ENCODE results near the gene ANXA9.

ANXA9 gene

DNA sequence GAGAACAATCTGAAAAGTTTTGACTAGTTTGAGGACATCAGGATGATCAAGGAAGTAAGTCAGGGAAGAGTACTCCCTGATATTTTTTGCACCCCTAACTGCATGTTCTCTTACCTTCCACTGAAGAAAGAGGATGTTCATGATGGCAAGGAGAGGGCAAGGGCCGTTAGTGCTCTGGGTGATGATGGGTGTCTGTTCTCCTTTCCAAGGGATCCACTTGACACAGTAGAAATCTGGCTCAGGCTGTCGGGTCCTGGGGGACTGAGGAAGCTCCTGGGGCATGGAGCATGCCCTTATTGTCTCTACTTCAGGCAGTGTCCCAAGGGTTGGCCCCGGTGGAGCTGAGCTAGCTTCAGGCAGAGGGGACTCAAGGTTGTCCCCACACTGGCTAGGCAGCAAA lies 20.0 kb downstream of the ANXA9 start:
- no peak for DNase-seq

- DNase-seq, result no peak
These were observed 20.5 kb downstream of the ANXA9 start for GRCh38 chr1:151002611-151003010.

DNA sequence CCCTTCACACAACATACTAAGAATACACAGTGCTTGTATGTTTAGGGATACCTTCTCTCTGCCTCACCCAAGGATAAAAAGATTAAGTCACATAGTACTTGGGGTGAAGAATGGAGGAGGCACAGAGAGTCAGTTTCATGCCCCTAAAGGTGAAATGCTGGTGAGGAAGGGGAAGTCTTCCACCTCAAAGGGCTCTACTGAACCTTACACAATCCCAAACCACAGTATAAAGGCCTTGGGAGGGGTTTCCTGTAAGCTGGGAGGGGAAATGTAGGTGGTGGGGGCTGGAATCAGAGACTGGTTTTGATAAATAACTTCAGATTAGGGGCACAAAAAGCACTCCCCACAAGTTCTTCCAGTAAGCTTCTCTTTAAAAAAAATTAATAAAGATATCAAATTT lies 21.1 kb downstream of the ANXA9 start:
- no peak for DNase-seq

DNA sequence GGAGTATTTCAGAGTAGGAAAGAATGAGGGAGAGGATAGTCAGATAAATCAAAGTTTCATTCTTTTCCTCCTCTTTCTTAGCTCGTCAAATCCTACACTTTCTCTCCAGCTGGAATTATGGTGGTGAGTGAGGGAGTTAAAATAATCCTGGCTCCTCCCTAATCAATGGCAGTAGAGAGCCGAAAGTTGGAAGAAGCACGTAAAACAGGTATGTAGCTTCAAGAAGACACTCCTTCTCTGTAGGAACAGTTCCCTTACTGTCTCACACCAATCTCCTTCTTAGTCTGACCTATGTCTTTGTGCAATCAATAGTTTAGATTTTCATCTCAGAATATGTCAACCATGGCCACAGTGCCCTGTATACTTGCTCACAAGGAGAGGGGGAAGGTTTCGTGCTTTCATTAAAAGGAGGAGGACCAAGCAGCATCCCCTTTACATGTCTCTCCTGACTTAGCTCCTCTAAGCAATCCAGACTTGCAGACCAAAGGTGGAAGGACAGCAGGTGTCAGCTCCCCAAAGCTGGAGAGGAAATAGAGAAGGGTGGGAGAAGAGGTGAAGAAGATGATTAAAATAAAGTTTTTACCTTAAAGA lies 23.7 kb downstream of the ANXA9 start:
- peak in 1 of 58 donors; percentile 35 for DNase-seq

DNA sequence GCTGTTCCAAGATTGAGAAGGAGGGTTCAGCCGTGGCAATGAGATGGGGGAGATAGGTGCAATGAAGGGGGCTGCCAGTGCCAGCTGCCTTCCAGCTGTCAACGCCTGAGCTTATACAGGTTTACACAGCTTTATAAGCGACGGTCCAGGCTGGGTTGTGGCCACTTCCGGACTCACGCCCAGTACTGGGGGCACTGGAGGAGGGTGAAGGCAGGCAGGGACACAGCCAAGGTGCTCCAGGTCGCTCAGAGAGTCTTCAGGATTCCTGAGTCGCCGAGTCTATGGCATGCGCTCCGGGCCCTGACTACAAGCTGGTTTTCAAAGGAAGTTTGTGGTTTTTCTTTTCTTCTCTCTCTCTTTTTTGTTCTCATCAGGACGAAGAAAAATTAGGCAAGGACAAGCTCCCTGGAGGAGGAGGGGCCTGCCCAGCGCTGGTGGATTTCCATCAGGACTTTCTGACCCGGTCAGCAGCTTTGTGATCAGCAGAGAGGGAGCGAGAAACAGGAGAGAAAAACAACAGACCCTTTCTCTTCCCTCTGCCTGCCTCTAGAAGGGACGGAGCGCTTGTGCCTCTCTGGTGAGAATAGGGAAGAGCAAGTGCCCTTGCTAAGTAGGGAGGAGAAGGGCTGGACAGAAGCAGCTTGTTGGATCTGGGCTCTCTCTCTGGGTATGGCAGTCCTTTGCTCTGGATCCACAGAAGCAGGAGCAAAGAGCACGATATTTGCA lies 24.4 kb downstream of the ANXA9 start, which contains the start of gene MINDY1:
Gene MINDY1 (minus strand): TSS at position 576 of the 726 bp plus-strand sequence. CDS start 4,285 bp downstream, outside the sequence.
- peak in 53 of 58 donors; percentile 19 to 91 (median 71) for DNase-seq

DNA sequence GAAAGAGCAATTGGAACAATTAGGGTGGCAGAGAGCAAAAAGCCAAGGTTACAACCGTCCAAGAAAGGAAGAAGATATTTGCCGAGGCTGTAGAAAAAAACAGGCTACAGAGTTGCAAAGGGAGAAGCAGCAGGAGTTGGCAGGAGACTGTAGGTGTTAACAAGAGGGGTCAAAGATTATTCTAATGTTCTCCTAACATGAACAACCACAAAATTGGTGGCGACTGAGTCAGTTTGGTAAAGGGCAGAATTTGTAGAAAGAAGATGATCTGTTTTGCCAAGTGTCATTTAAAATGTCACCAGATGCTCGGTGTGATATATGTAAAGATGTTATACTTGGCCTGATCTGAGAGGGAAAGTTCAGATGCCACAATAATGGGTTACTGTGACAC lies 25.8 kb downstream of the ANXA9 start:
- no peak for DNase-seq

DNA sequence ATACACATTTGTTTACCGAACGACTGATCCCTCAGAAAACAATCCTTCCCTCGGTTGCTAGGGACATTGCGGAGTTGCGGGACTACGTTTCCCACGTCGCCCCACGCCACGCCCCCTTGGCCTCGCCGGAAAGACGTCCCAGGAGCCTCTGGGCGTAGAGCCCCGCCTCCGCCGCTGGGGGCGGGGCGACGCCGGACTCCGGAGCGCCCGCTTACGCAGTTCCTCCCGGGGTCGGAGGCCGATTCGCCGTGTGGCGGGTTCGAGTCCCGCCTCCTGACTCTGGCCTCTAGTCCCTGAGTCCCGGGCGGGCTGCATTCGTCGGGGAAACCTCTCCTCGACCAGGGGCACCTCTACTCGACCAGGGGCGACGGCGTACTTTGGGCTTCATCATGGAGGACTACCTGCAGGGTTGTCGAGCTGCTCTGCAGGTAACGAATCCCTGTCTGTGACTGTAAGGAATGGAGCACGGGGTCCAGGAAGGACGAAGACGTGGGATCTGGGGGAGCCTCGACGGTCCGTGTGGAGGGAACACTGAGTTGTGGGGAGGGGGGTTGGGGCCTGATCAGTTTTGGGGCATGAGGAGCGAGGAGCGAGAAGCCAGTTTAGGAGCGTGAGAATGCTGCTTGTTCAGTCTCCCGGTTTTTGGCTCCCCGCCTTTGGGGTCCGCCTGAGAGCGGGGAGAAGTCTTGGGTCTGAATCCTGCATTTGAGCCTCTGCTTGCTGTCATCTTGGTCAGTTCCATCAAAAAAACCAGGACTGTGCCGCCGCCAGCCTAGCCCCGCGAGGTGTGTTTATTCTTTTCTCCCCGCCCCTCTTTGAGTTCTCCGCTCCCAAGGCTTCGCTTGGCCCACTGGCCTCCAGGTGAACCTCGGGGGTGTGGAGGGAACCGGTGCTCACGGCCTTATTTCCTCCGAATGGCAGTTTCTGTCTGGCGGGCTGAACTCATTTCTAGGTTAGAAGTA lies 26.4 kb downstream of the ANXA9 start, which contains the start of gene PRUNE1:
Gene PRUNE1 (plus strand): TSS at position 206 of the 962 bp plus-strand sequence. CDS start 184 bp downstream, at position 390.
- DNase-seq, result peak; percentile 33 to 96 (median 91)

- no peak for DNase-seq
These were observed 27.1 kb downstream of the ANXA9 start for GRCh38 chr1:151009206-151009587.

DNA sequence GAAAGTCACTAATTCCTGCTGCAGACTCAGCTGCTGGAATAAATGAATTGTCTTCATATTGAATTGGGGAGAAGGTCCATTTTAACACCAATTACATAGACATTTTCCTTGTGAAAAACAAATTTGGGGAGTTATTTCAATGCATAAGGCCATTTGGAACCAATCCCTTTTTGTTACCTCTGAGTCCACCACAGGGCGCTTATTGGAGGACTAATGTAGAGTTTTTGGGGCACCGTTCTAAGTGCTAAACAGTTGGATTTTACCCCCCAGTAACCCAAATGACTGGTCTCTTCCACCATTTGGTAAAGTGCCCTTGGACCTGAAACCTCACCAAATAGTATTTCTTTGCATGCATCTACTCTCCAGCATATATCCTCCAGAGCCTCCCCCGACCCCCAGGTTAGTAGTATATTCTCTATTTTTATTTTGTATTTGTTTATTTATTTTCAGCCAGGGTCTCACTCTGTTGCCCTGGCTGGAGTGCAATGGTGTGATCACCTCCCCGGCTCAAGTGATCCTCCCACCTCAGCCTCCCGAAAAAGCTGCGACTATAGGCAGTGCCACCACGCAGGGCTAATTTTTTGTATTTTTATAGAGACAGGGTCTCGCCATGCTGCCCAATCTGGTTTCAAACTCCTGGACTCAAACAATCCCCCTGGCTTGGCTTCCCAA lies 27.7 kb downstream of the ANXA9 start:
- DNase-seq, result no peak

GRCh38 chr1:151010346-151010726 lies 28.2 kb downstream of the ANXA9 start:
- no peak for DNase-seq

GRCh38 chr1:151011154-151011850 lies 29.2 kb downstream of the ANXA9 start:
- DNase-seq, result no peak

GRCh38 chr1:151012684-151013471 lies 30.8 kb downstream of the ANXA9 start:
- DNase-seq, result no peak

DNA sequence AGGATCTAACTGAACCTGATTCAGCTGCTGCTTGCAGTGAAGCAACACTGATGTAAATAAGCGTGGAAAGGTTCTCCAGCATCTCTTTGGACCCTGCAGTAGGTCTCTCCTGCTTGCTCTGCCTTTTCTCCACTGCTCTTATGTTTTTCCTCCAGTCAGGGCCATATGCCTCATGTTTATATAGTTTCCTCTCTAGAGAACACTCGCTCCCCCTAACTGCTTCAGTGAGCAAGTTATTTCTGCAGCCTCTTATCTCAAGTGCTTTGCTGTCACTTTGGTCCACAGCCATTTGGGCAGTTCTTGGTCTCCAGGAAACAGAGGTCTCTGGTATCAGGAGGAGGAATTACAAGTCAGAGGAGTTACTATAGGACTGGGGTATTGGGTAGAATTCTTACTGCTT lies 31.4 kb downstream of the ANXA9 start:
- DNase-seq, result no peak

DNA sequence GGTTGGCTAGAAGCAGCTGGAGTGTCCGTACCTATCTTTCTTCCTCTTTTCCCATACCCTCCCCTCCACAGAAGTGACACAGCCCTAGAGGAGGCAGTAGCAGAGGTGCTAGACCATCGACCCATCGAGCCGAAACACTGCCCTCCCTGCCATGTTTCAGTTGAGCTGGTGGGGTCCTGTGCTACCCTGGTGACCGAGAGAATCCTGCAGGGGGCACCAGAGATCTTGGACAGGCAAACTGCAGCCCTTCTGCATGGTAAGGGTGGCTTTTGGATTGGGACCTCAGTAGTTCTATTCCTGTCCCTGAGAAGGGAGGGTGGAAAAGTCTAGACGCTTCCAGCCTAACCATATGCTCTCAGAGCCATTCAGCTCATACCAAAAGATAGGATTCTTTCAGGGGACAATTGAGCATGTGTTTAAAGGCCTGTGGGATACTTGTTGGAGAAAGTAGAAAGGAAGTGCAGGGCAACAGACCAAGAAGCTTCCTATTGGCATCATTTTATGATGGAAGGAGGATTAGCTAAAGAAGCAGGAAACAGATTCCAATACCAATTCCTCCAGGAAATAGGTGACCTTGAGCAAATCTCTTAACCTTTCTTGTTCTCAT lies 42.6 kb downstream of the ANXA9 start:
- DNase-seq, result peak in 55 of 58 donors; percentile 6 to 83 (median 56)

DNA sequence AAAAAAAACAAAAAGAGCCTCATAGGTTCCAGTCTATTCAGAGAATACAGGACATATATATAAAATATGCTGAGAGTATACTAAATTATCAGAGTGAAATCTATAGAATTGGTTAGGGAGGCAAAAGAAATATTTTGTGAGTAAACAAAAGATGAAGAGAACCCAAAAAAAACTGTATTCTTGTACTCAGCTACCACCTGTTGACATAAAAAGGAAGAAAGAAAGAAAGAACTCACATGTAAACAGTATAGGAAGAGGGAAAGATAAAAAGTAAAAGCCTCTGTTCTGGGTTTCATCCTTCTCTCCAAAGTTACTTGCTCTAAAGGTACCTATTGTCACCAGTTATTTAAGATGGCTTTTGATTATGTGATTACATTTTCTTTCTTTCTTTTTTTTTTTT lies 44.4 kb downstream of the ANXA9 start:
- no peak for DNase-seq

- DNase-seq, result no peak
These were observed 50.1 kb downstream of the ANXA9 start for GRCh38 chr1:151032164-151032563.

- no peak for DNase-seq
These were observed 53.1 kb downstream of the ANXA9 start for GRCh38 chr1:151035167-151035566.

DNA sequence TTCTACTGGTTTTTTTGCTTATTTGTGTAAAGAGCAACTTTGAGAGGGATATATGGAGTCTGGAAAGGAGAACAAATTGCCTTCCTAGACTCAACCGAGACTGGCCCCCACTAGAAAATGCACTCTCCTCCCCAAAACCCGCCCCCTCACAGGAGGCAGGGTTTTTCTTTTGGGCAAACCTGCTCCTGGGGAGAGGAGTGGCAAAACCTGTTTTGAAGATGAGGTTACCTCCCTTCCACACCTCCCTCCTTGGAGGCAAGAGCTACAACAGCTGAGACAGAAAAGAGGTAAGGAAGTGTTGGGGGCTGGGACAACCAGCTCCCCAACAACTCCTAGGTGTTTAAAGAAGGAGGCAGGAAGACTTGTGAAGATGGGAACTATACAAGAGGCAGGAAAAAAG lies 54.3 kb downstream of the ANXA9 start, which contains the start of gene BNIPL:
Gene BNIPL (plus strand): TSS at position 231 of the 400 bp plus-strand sequence. CDS start 140 bp downstream, at position 371.
- DNase-seq, result no peak

- no peak for DNase-seq
These were observed 54.9 kb downstream of the ANXA9 start for GRCh38 chr1:151037032-151037431.
